KOPT-K1 (cell line): ENCODE results near the gene TSHZ3.

ENCODE experiments used
- H3K27ac ChIP-seq: fragments of 200-600 bp; sonication (generic); 2 replicates; pipeline ENCODE4 v1.5.1; 2016; ENCODE audit warnings: antibody characterized with exemption, mild to moderate bottlenecking, low read depth, low read length; ENCODE audit not compliant: poor library complexity, severe bottlenecking
- H3K36me3 ChIP-seq: fragments of 200-600 bp; sonication (generic); 2 replicates; pipeline ENCODE4 v1.5.1; 2017; ENCODE audit warnings: antibody characterized with exemption, mild to moderate bottlenecking, low read length, moderate library complexity; ENCODE audit not compliant: insufficient read depth
- H3K9me3 ChIP-seq: fragments of 200-600 bp; sonication (generic); 2 replicates; pipeline ENCODE4 v1.5.1; 2017; ENCODE audit warnings: antibody characterized with exemption, low read length, mild to moderate bottlenecking; ENCODE audit not compliant: insufficient read depth, poor library complexity, severe bottlenecking

Gene TSHZ3

GRCh38 chr19:31316201-31316951 is 32.9 kb downstream of the TSHZ3 start:
- H3K27ac ChIP-seq: no peak overlapping the region
- H3K36me3 ChIP-seq: no peaks in the 10 kb centered on the region

GRCh38 chr19:31315652-31316051 is 33.6 kb downstream of the TSHZ3 start:
- no peak overlapping the region for H3K27ac ChIP-seq
- no peaks in the 10 kb centered on the region for H3K9me3 ChIP-seq
- H3K36me3 ChIP-seq: no peaks in the 10 kb centered on the region

More at GRCh38 chr19:31316201-31316951, 32.9 kb downstream of the TSHZ3 start:
- no peaks in the 10 kb centered on the region for H3K9me3 ChIP-seq

- Histone ChIP-seq H3K27ac (no peak overlapping the region), H3K36me3 (no peaks in the 10 kb centered on the region), H3K9me3 (no peaks in the 10 kb centered on the region)
These were observed 34.2 kb downstream of the TSHZ3 start for GRCh38 chr19:31314849-31315629.

GRCh38 chr19:31314156-31314555 is 35.1 kb downstream of the TSHZ3 start:
- Histone ChIP-seq H3K36me3 (no peaks in the 10 kb centered on the region), H3K9me3 (no peaks in the 10 kb centered on the region), H3K27ac (no peak overlapping the region)

GRCh38 chr19:31313291-31314030 is 35.8 kb downstream of the TSHZ3 start:
- no peak overlapping the region for H3K27ac ChIP-seq
- no peaks in the 10 kb centered on the region for H3K36me3 ChIP-seq
- H3K9me3 ChIP-seq: no peaks in the 10 kb centered on the region

- H3K36me3 ChIP-seq: no peaks in the 10 kb centered on the region
- no peak overlapping the region for H3K27ac ChIP-seq
- H3K9me3 ChIP-seq: no peaks in the 10 kb centered on the region
These were observed 36.5 kb downstream of the TSHZ3 start for GRCh38 chr19:31312677-31313244.

GRCh38 chr19:31312009-31312676 is 37.1 kb downstream of the TSHZ3 start:
- Histone ChIP-seq H3K36me3 (no peaks in the 10 kb centered on the region), H3K9me3 (no peaks in the 10 kb centered on the region), H3K27ac (no peak overlapping the region)

- no peak overlapping the region for H3K27ac ChIP-seq
- H3K36me3 ChIP-seq: no peaks in the 10 kb centered on the region
- no peaks in the 10 kb centered on the region for H3K9me3 ChIP-seq
These were observed 38.7 kb downstream of the TSHZ3 start for GRCh38 chr19:31310432-31311133.

- Histone ChIP-seq H3K9me3 (no peaks in the 10 kb centered on the region), H3K36me3 (no peaks in the 10 kb centered on the region), H3K27ac (no peak overlapping the region)
These were observed 40.5 kb downstream of the TSHZ3 start for GRCh38 chr19:31308781-31309180.

GRCh38 chr19:31307071-31307669 is 42.1 kb downstream of the TSHZ3 start:
- no peak overlapping the region for H3K27ac ChIP-seq
- H3K9me3 ChIP-seq: no peaks in the 10 kb centered on the region
- no peaks in the 10 kb centered on the region for H3K36me3 ChIP-seq

- H3K27ac ChIP-seq: no peak overlapping the region
- H3K36me3 ChIP-seq: no peaks in the 10 kb centered on the region
- H3K9me3 ChIP-seq: no peaks in the 10 kb centered on the region
These were observed 43.1 kb downstream of the TSHZ3 start for GRCh38 chr19:31306006-31306753.

GRCh38 chr19:31304831-31305312 is 44.4 kb downstream of the TSHZ3 start:
- H3K36me3 ChIP-seq: no peaks in the 10 kb centered on the region
- no peak overlapping the region for H3K27ac ChIP-seq
- no peaks in the 10 kb centered on the region for H3K9me3 ChIP-seq

- Histone ChIP-seq H3K27ac (no peak overlapping the region), H3K9me3 (no peaks in the 10 kb centered on the region), H3K36me3 (no peaks in the 10 kb centered on the region)
These were observed 45.9 kb downstream of the TSHZ3 start for GRCh38 chr19:31303262-31303815.
